CD14-positive monocyte (primary cell): ENCODE data around the gene S1PR4. TPM values are rescaled to one million over a fixed set of nuclear protein-coding genes. Genes with fewer than 3 reads are reported as not detected.

Experiments used
- DNase-seq, 3 donors: peaks; one replicate each; pipeline ENCODE4 v3.0.0-alpha.2; 2011 to 2022
- H2AFZ ChIP-seq: 2 replicates; pipeline ENCODE4 v1.6.0; 2012; ENCODE audit warnings: mild to moderate bottlenecking, low read depth, low read length, inconsistent platforms; ENCODE audit not compliant: insufficient read depth, poor library complexity, severe bottlenecking
- H3K27ac ChIP-seq, 2 donors: 1 replicate in 1 of 2; 2 replicates in 1 of 2; pipeline ENCODE4 v1.5.1; 2012 to 2013; ENCODE audit warnings: low read length in 2 of 2, control low read depth in 1 of 2, inconsistent platforms in 1 of 2, low read depth in 1 of 2, mild to moderate bottlenecking in 1 of 2
- H3K27me3 ChIP-seq, 2 donors: one replicate each; pipeline versions ENCODE4 v1.6.0 to v1.6.1; 2011 to 2013; ENCODE audit warnings: low read length in 2 of 2; ENCODE audit not compliant: control insufficient read depth in 2 of 2, insufficient read depth in 2 of 2
- H3K36me3 ChIP-seq, 2 donors: replicated peaks in 1 of 2; 1 replicate in 1 of 2; 2 replicates in 1 of 2; pipeline versions ENCODE4 v1.5.1 to v1.6.1; 2012 to 2013; ENCODE audit warnings: low read length in 2 of 2, control low read depth in 1 of 2, inconsistent platforms in 1 of 2, mild to moderate bottlenecking in 1 of 2; ENCODE audit not compliant: insufficient read depth in 2 of 2, control insufficient read depth in 1 of 2
- H3K4me1 ChIP-seq, 2 donors: 1 replicate in 1 of 2; 2 replicates in 1 of 2; pipeline versions ENCODE4 v1.5.1 to v1.6.1; 2012 to 2013; ENCODE audit warnings: low read length in 2 of 2, control low read depth in 1 of 2, inconsistent platforms in 1 of 2, mild to moderate bottlenecking in 1 of 2, moderate library complexity in 1 of 2; ENCODE audit not compliant: insufficient read depth in 2 of 2, control insufficient read depth in 1 of 2
- H3K4me2 ChIP-seq: replicated peaks from 2 replicates; pipeline ENCODE3; 2012; ENCODE audit warnings: low read length, moderate library complexity, mild to moderate bottlenecking; ENCODE audit not compliant: poor library complexity, severe bottlenecking; ENCODE audit errors: extremely low read depth
- H3K4me3 ChIP-seq, 3 experiments: fragments of 200-600 bp in 1 of 3; sonication (generic) in 1 of 3; replicated peaks in 1 of 3; 1 replicate in 2 of 3; 2 replicates in 1 of 3; pipeline ENCODE4 v1.5.1; 2011 to 2013; ENCODE audit warnings: low read length in 3 of 3, mild to moderate bottlenecking in 3 of 3, control low read depth in 2 of 3, low read depth in 2 of 3, inconsistent platforms in 1 of 3, moderate library complexity in 1 of 3
- H3K79me2 ChIP-seq: 2 replicates; pipeline ENCODE4 v1.6.0; 2012; ENCODE audit warnings: mild to moderate bottlenecking, control low read depth, inconsistent platforms, low read length, moderate library complexity; ENCODE audit not compliant: insufficient read depth
- H3K9ac ChIP-seq: 2 replicates; pipeline ENCODE4 v1.6.0; 2017; ENCODE audit warnings: low read length, mild to moderate bottlenecking; ENCODE audit not compliant: insufficient read depth, poor library complexity, severe bottlenecking
- H3K9me3 ChIP-seq, 2 donors: replicated peaks in 1 of 2; 1 replicate in 1 of 2; 2 replicates in 1 of 2; pipeline versions ENCODE4 v1.5.1 to v1.6.1; 2012 to 2013; ENCODE audit warnings: low read length in 2 of 2, control low read depth in 1 of 2; ENCODE audit not compliant: control insufficient read depth in 1 of 2, insufficient read depth in 1 of 2
- H4K20me1 ChIP-seq: 2 replicates; pipeline ENCODE4 v1.6.0; 2012; ENCODE audit warnings: mild to moderate bottlenecking, low read length, control low read depth, moderate library complexity; ENCODE audit not compliant: insufficient read depth
- H3K27ac Mint-ChIP-seq, 7 donors: one replicate each; pipeline ENCODE4 v1.8.0; 2020; ENCODE audit warnings: mild to moderate bottlenecking in 7 of 7, mixed read lengths in 7 of 7, moderate library complexity in 6 of 7, inconsistent platforms in 2 of 7
- H3K27me3 Mint-ChIP-seq, 3 donors: one replicate each; pipeline ENCODE4 v1.8.0; 2021 to 2022; ENCODE audit warnings: low read depth in 3 of 3, mild to moderate bottlenecking in 3 of 3, mixed read lengths in 3 of 3, moderate library complexity in 3 of 3, inconsistent platforms in 1 of 3
- H3K36me3 Mint-ChIP-seq, 2 donors: one replicate each; pipeline ENCODE4 v1.8.0; 2020; ENCODE audit warnings: mixed read lengths in 2 of 2, inconsistent platforms in 1 of 2, mild to moderate bottlenecking in 1 of 2
- H3K4me1 Mint-ChIP-seq: one replicate; pipeline ENCODE4 v1.8.0; 2020; ENCODE audit warnings: mild to moderate bottlenecking, mixed read lengths
- H3K4me3 Mint-ChIP-seq, 2 donors: one replicate each; pipeline ENCODE4 v1.8.0; 2020; ENCODE audit warnings: mild to moderate bottlenecking in 2 of 2, mixed read lengths in 2 of 2, moderate library complexity in 1 of 2
- H3K9me3 Mint-ChIP-seq, 7 donors: one replicate each; pipeline ENCODE4 v1.8.0; 2020 to 2022; ENCODE audit warnings: mixed read lengths in 7 of 7, mild to moderate bottlenecking in 6 of 7, moderate library complexity in 6 of 7, inconsistent platforms in 2 of 7
- WGBS: methylation state at CpG from one replicate; pipeline ENCODE4 v1.1.5; 2013; ENCODE audit warnings: missing lambda C conversion rate; ENCODE audit not compliant: insufficient coverage; 5-methylcytosine and 5-hydroxymethylcytosine counted together
- intact Hi-C, 2 donors: fragments of 100-400 bp; cut with micrococcal nuclease; formaldehyde crosslinking; loops; one replicate each; pipeline versions ENCODE4 v1.15.0 to v1.15.1; 2023
- polyA plus RNA-seq, 3 donors: library from polyadenylated mRNA; depleted of rRNA in 1 of 3; unstranded in 2 of 3; stranded (reverse) in 1 of 3; fragments of 300-500 nt in 2 of 3; fragments of >200 nt in 1 of 3; fragmentation: Illumina TruSeq in 2 of 3; gene quantifications; 1 replicate in 2 of 3; 2 replicates in 1 of 3; pipeline ENCODE4 v1.2.3, GENCODE V29; 2012 to 2021
- TF ChIP-seq, protein P1 (sequence below): fragments of 200-600 bp; IDR thresholded peaks from one replicate; pipeline ENCODE4 v1.8.0; 2022; ENCODE audit warnings: antibody characterized with exemption, mild to moderate bottlenecking

S1PR4 gene
- polyA plus RNA-seq, 3 donors = 28.5 to 131 (median 105) TPM

DNA sequence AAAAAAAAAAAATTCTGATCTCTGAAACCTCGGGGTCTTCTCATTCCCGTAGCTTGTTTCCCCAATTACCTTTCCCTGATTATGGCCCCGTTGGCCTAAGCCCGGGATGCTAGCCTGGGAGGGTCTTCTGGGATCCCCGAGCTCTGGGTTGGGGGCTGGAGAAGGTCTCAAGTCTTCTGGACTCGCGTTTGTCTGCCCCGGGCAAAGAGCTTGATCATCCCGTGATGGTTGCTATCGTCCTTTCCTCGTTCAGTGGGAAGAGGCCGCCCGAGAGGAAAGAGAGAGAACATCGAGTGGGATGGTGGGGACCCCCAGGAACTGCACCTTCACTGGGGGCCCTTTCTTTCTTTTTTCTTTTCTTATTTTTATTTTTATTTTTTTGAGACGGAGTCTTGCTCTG lies 40.3 kb upstream of the S1PR4 start:
- Mint-ChIP-seq H3K36me3 (peaks cover 16 to 23% of the 10 kb centered on the region in 2 donors), H3K9me3 (peaks cover 0 to 2% (median 0%) of the 10 kb centered on the region in 7 donors), H3K27me3 (no peaks in the 10 kb centered on the region), H3K4me1 (peaks cover 61% of the 10 kb centered on the region), H3K27ac (peak overlapping the region in 2 of 7 donors; percentile 46 to 66), H3K4me3 (no peak overlapping the region)
- Histone ChIP-seq H3K79me2 (peaks cover 57% of the 10 kb centered on the region), H3K36me3 (no peaks in the 10 kb centered on the region), H3K4me2 (peak overlapping the region; percentile 43), H3K27ac (no peak overlapping the region), H4K20me1 (peaks cover 18% of the 10 kb centered on the region), H3K4me3 (peak overlapping the region in 1 of 3 experiments; percentile 33), H3K4me1 (peaks cover 69 to 74% of the 10 kb centered on the region in 2 donors), H3K9ac (no peak overlapping the region), H3K9me3 (no peaks in the 10 kb centered on the region), H3K27me3 (no peaks in the 10 kb centered on the region), H2AFZ (no peak overlapping the region)
- intact Hi-C loops = no loop called here
- 63% methylated on average over 5 of the region's 15 CpGs for WGBS
- no peak for DNase-seq
- TF ChIP-seq, protein P1, sequence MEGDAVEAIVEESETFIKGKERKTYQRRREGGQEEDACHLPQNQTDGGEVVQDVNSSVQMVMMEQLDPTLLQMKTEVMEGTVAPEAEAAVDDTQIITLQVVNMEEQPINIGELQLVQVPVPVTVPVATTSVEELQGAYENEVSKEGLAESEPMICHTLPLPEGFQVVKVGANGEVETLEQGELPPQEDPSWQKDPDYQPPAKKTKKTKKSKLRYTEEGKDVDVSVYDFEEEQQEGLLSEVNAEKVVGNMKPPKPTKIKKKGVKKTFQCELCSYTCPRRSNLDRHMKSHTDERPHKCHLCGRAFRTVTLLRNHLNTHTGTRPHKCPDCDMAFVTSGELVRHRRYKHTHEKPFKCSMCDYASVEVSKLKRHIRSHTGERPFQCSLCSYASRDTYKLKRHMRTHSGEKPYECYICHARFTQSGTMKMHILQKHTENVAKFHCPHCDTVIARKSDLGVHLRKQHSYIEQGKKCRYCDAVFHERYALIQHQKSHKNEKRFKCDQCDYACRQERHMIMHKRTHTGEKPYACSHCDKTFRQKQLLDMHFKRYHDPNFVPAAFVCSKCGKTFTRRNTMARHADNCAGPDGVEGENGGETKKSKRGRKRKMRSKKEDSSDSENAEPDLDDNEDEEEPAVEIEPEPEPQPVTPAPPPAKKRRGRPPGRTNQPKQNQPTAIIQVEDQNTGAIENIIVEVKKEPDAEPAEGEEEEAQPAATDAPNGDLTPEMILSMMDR = no peak

DNA sequence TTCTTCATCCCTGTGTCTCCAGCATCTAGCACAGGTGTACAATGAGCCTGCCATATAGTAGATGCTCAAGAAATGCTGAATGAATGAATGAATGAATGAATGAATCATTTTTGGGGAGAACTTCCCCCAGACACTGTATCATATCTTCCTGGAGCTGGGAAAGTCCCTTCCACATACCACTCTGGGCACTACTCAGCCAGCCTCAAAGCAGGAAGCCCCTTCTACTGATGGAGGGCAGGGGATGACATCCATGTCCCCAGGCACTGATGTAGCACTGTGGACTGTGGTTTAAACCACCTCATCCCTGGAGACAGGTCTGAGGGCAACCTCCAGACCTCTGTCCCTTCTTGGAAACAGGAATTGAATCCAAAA lies 37.9 kb upstream of the S1PR4 start:
- peaks cover 0 to 2% (median 0%) of the 10 kb centered on the region in 7 donors for H3K9me3 Mint-ChIP-seq
- peaks cover 65% of the 10 kb centered on the region for H3K79me2 ChIP-seq
- H3K4me1 Mint-ChIP-seq = peaks cover 56% of the 10 kb centered on the region
- peaks cover 72 to 74% of the 10 kb centered on the region in 2 donors for H3K4me1 ChIP-seq
- TF ChIP-seq, protein P1 = no peak
- no peaks in the 10 kb centered on the region for H3K36me3 ChIP-seq
- peak overlapping the region; percentile 15 for H3K4me2 ChIP-seq
- H3K36me3 Mint-ChIP-seq = peaks cover 16 to 23% of the 10 kb centered on the region in 2 donors
- intact Hi-C loops = loop anchor here in 1 of 2 donors (5.0 kb wide), 1 partner anchor 37 kb away; the partner anchor contains the start of gene S1PR4
- no peaks in the 10 kb centered on the region for H3K9me3 ChIP-seq
- peak overlapping the region in 1 of 2 donors; percentile 10 for H3K4me3 Mint-ChIP-seq
- peak; percentile 51 to 92 (median 82) for DNase-seq
- H3K27ac ChIP-seq = peak overlapping the region; percentile 93 to 99
- peaks cover 18% of the 10 kb centered on the region for H4K20me1 ChIP-seq
- H3K27ac Mint-ChIP-seq = peak overlapping the region; percentile 99 to 100 (median 100)
- H2AFZ ChIP-seq = no peak overlapping the region
- no peaks in the 10 kb centered on the region for H3K27me3 ChIP-seq
- peak overlapping the region; percentile 79 for H3K9ac ChIP-seq
- no peaks in the 10 kb centered on the region for H3K27me3 Mint-ChIP-seq
- peak overlapping the region in 1 of 3 experiments; percentile 9 for H3K4me3 ChIP-seq
